H9 (cell line): ENCODE results near the gene REC114. TPM values are rescaled to one million over a fixed set of nuclear protein-coding genes. Genes with fewer than 3 reads are reported as not detected.

Source experiments
- DNase-seq: peaks from one replicate; pipeline ENCODE4 v3.0.0-alpha.2; 2017
- H2AFZ ChIP-seq: one replicate; pipeline ENCODE4 v1.6.1; 2013; ENCODE audit warnings: mild to moderate bottlenecking, low read length, control low read depth, moderate library complexity
- H2AK5ac ChIP-seq: 2 replicates; pipeline ENCODE4 v1.6.1; 2013; ENCODE audit warnings: low read length, control low read depth, mixed read lengths; ENCODE audit not compliant: insufficient read length
- H2BK120ac ChIP-seq: one replicate; pipeline ENCODE4 v1.6.1; 2013; ENCODE audit warnings: low read depth, mild to moderate bottlenecking, low read length, control low read depth, inconsistent platforms; ENCODE audit not compliant: poor library complexity, severe bottlenecking
- H2BK12ac ChIP-seq: 2 replicates; pipeline ENCODE4 v1.6.1; 2013; ENCODE audit warnings: low read length, control low read depth, mixed read lengths, low read depth; ENCODE audit not compliant: insufficient read length
- H2BK15ac ChIP-seq: 2 replicates; pipeline ENCODE4 v1.6.1; 2013; ENCODE audit warnings: low read depth, low read length, control low read depth
- H2BK20ac ChIP-seq: one replicate; pipeline ENCODE4 v1.6.1; 2013; ENCODE audit warnings: low read depth, mild to moderate bottlenecking, low read length, control low read depth, inconsistent platforms; ENCODE audit not compliant: poor library complexity, severe bottlenecking
- H2BK5ac ChIP-seq: 2 replicates; pipeline ENCODE4 v1.6.1; 2013; ENCODE audit warnings: low read length, control low read depth, mixed read lengths; ENCODE audit not compliant: insufficient read length
- H3K14ac ChIP-seq: 2 replicates; pipeline ENCODE4 v1.6.1; 2013; ENCODE audit warnings: low read length, control low read depth; ENCODE audit not compliant: insufficient read depth
- H3K18ac ChIP-seq: 2 replicates; pipeline ENCODE4 v1.6.1; 2013; ENCODE audit warnings: low read depth, mild to moderate bottlenecking, mixed read lengths, low read length, control low read depth; ENCODE audit not compliant: insufficient read length
- H3K23ac ChIP-seq: 2 replicates; pipeline ENCODE4 v1.6.1; 2013; ENCODE audit warnings: low read length, control low read depth, mixed read lengths, low read depth; ENCODE audit not compliant: insufficient read length
- H3K23me2 ChIP-seq: 2 replicates; pipeline ENCODE4 v1.6.1; 2013; ENCODE audit warnings: low read depth, mild to moderate bottlenecking, mixed read lengths, low read length, control low read depth; ENCODE audit not compliant: insufficient read length, poor library complexity, severe bottlenecking
- H3K27ac ChIP-seq: 2 replicates; pipeline ENCODE4 v1.5.1; 2013; ENCODE audit warnings: low read length, control low read depth, mixed read lengths, low read depth; ENCODE audit not compliant: insufficient read length
- H3K27me3 ChIP-seq: 2 replicates; pipeline ENCODE4 v1.6.1; 2013; ENCODE audit warnings: low read length, control low read depth, inconsistent platforms; ENCODE audit not compliant: insufficient read depth
- H3K4ac ChIP-seq: 2 replicates; pipeline ENCODE4 v1.6.1; 2013; ENCODE audit warnings: low read depth, mild to moderate bottlenecking, control low read depth, inconsistent platforms, low read length, moderate library complexity
- H3K4me1 ChIP-seq: 2 replicates; pipeline ENCODE4 v1.6.1; 2013; ENCODE audit warnings: low read length, control low read depth, inconsistent platforms; ENCODE audit not compliant: insufficient read depth
- H3K4me2 ChIP-seq: 2 replicates; pipeline ENCODE4 v1.6.1; 2013; ENCODE audit warnings: low read length, control low read depth, mixed read lengths; ENCODE audit not compliant: insufficient read length, insufficient read depth
- H3K56ac ChIP-seq: 2 replicates; pipeline ENCODE4 v1.6.1; 2013; ENCODE audit warnings: low read depth, mild to moderate bottlenecking, mixed read lengths, low read length, control low read depth; ENCODE audit not compliant: insufficient read length
- H3K79me1 ChIP-seq: 2 replicates; pipeline ENCODE4 v1.6.1; 2013; ENCODE audit warnings: low read depth, mild to moderate bottlenecking, moderate library complexity, low read length, control low read depth, inconsistent platforms; ENCODE audit not compliant: insufficient read depth, poor library complexity, severe bottlenecking
- H3K79me2 ChIP-seq: 2 replicates; pipeline ENCODE4 v1.6.1; 2013; ENCODE audit warnings: low read length, control low read depth, inconsistent platforms; ENCODE audit not compliant: insufficient read depth
- H3K9ac ChIP-seq: 2 replicates; pipeline ENCODE4 v1.6.1; 2013; ENCODE audit warnings: low read length, control low read depth, mixed read lengths; ENCODE audit not compliant: insufficient read length; ENCODE audit errors: extremely low read depth
- H3K9me3 ChIP-seq: one replicate; pipeline ENCODE4 v1.6.1; 2013; ENCODE audit warnings: low read depth, low read length, inconsistent platforms; ENCODE audit not compliant: control insufficient read depth
- H3T11ph ChIP-seq: one replicate; pipeline ENCODE4 v1.6.1; 2013; ENCODE audit warnings: mild to moderate bottlenecking, low read length, control low read depth, inconsistent platforms
- H4K20me1 ChIP-seq: one replicate; pipeline ENCODE4 v1.6.1; 2013; ENCODE audit not compliant: control insufficient read depth, insufficient read length, insufficient read depth
- H4K5ac ChIP-seq: 2 replicates; pipeline ENCODE4 v1.6.1; 2013; ENCODE audit warnings: low read depth, mild to moderate bottlenecking, mixed read lengths, low read length, control low read depth; ENCODE audit not compliant: insufficient read length
- H4K8ac ChIP-seq: replicated peaks from 2 replicates; pipeline ENCODE4 v1.6.1; 2013; ENCODE audit warnings: low read length, control low read depth, mixed read lengths, low read depth; ENCODE audit not compliant: insufficient read length
- H4K91ac ChIP-seq: 2 replicates; pipeline ENCODE4 v1.6.1; 2013; ENCODE audit warnings: low read depth, mild to moderate bottlenecking, moderate library complexity, mixed read lengths, low read length, control low read depth; ENCODE audit not compliant: insufficient read length
- H3K27ac Mint-ChIP-seq, 3 experiments: 2 replicates in 2 of 3; 3 replicates in 1 of 3; pipeline ENCODE4 v1.8.0; 2020 to 2021; ENCODE audit warnings: mixed read lengths in 3 of 3, mild to moderate bottlenecking in 1 of 3, moderate library complexity in 1 of 3
- H3K27me3 Mint-ChIP-seq: 2 replicates; pipeline ENCODE4 v1.8.0; 2021; ENCODE audit warnings: low read depth, mild to moderate bottlenecking, moderate library complexity, mixed read lengths
- H3K36me3 Mint-ChIP-seq, 3 experiments: 2 replicates in 2 of 3; 3 replicates in 1 of 3; pipeline ENCODE4 v1.8.0; 2020 to 2021; ENCODE audit warnings: low read depth in 3 of 3, mixed read lengths in 3 of 3; ENCODE audit not compliant: insufficient read depth in 1 of 3
- H3K4me1 Mint-ChIP-seq, 2 experiments: 2 replicates each; pipeline ENCODE4 v1.8.0; 2020; ENCODE audit warnings: mixed read lengths in 2 of 2
- H3K4me3 Mint-ChIP-seq, 2 experiments: 2 replicates in 1 of 2; 3 replicates in 1 of 2; pipeline ENCODE4 v1.8.0; 2020 to 2021; ENCODE audit warnings: mild to moderate bottlenecking in 2 of 2, mixed read lengths in 2 of 2, moderate library complexity in 1 of 2
- H3K9me3 Mint-ChIP-seq, 2 experiments: 2 replicates in 1 of 2; 3 replicates in 1 of 2; pipeline ENCODE4 v1.8.0; 2020; ENCODE audit warnings: mild to moderate bottlenecking in 2 of 2, mixed read lengths in 2 of 2, moderate library complexity in 1 of 2
- WGBS: extraction: QIAGEN DNeasy Blood & Tissue Kit; methylation state at CpG from one replicate; pipeline ENCODE4 v1.1.7; 2013; ENCODE audit warnings: missing lambda C conversion rate, low lambda C conversion rate, mixed read lengths; ENCODE audit not compliant: insufficient read length; ENCODE audit errors: extremely low coverage; 5-methylcytosine and 5-hydroxymethylcytosine counted together
- total RNA-seq: library from RNA; stranded (reverse); gene quantifications from 2 replicates; pipeline ENCODE4 v1.2.1, GENCODE V29; 2021
- TF ChIP-seq, protein P1 (sequence below): fragments of 200-600 bp; sonication (generic); conservative IDR thresholded peaks from 3 replicates; pipeline ENCODE4 v1.8.0; 2021; ENCODE audit warnings: antibody characterized with exemption, mild to moderate bottlenecking

Gene REC114
- total RNA-seq, 1 experiment from 2014 or later, result not detected

DNA sequence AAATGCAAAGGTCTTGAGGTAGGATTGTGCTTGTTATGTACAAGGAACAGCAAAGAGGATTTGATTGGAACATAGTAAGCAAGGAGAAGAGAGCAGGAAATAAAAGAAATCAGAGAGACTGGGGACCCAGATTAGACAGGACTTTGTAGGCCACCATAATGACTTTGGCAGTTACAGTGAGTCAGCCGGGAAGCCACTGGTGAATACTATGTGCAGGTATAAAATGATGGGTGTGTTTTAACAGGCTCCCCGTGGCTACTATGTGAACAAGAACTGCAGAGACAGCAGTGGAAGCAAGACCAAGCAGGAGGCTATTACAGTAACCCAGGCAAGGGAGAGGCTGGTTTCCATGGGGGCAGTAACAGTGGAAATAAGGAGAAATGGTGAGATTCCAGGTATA, 135.1 kb downstream of the REC114 start:
- no peak overlapping the region for H3T11ph ChIP-seq
- H3K4me1 ChIP-seq, result no peaks in the 10 kb centered on the region
- H3K23me2 ChIP-seq, result no peaks in the 10 kb centered on the region
- H3K56ac ChIP-seq, result no peak overlapping the region
- no peak overlapping the region for H2BK12ac ChIP-seq
- H2BK5ac ChIP-seq, result no peak overlapping the region
- no peak overlapping the region for H3K9ac ChIP-seq
- no CpG with 5 or more reads among the region's 2 CpGs for WGBS
- peaks cover 8 to 11% of the 10 kb centered on the region in 2 experiments for H3K4me1 Mint-ChIP-seq
- H3K23ac ChIP-seq, result no peak overlapping the region
- no peaks in the 10 kb centered on the region for H3K9me3 Mint-ChIP-seq
- no peak overlapping the region for H3K4me3 Mint-ChIP-seq
- no peaks in the 10 kb centered on the region for H3K27me3 Mint-ChIP-seq
- H3K79me1 ChIP-seq, result no peaks in the 10 kb centered on the region
- H4K20me1 ChIP-seq, result no peaks in the 10 kb centered on the region
- no peak overlapping the region for H3K14ac ChIP-seq
- H2BK15ac ChIP-seq, result no peak overlapping the region
- no peak overlapping the region for H4K8ac ChIP-seq
- H3K4me2 ChIP-seq, result no peak overlapping the region
- no peak overlapping the region for H2BK120ac ChIP-seq
- H3K4ac ChIP-seq, result no peak overlapping the region
- H4K91ac ChIP-seq, result no peak overlapping the region
- no peak for DNase-seq
- peak overlapping the region in 2 of 3 experiments; percentile 10 to 75; a peak in 3 of 7 replicates for H3K27ac Mint-ChIP-seq
- H3K9me3 ChIP-seq, result no peaks in the 10 kb centered on the region
- no peak overlapping the region for H4K5ac ChIP-seq
- H2BK20ac ChIP-seq, result no peak overlapping the region
- no peaks in the 10 kb centered on the region for H3K79me2 ChIP-seq
- H3K36me3 Mint-ChIP-seq, result peaks cover 10 to 65% (median 38%) of the 10 kb centered on the region in 3 experiments; a peak in 6 of 7 replicates
- TF ChIP-seq, protein P1, sequence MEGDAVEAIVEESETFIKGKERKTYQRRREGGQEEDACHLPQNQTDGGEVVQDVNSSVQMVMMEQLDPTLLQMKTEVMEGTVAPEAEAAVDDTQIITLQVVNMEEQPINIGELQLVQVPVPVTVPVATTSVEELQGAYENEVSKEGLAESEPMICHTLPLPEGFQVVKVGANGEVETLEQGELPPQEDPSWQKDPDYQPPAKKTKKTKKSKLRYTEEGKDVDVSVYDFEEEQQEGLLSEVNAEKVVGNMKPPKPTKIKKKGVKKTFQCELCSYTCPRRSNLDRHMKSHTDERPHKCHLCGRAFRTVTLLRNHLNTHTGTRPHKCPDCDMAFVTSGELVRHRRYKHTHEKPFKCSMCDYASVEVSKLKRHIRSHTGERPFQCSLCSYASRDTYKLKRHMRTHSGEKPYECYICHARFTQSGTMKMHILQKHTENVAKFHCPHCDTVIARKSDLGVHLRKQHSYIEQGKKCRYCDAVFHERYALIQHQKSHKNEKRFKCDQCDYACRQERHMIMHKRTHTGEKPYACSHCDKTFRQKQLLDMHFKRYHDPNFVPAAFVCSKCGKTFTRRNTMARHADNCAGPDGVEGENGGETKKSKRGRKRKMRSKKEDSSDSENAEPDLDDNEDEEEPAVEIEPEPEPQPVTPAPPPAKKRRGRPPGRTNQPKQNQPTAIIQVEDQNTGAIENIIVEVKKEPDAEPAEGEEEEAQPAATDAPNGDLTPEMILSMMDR, result no peak
- H3K18ac ChIP-seq, result no peak overlapping the region
- no peak overlapping the region for H2AFZ ChIP-seq
- H2AK5ac ChIP-seq, result no peak overlapping the region
- no peak overlapping the region for H3K27ac ChIP-seq
- H3K27me3 ChIP-seq, result no peaks in the 10 kb centered on the region
